Measurements from ENCODE around the gene CDK5RAP3.

GRCh38 chr17:47968836-47969235 is 2.1 kb upstream of the CDK5RAP3 start:
- TF ChIP-seq POLR2A (IDR thresholded peaks at IDR 0.05) (no peak), CTCF (IDR thresholded peaks at IDR 0.05) (no peak)

Measured in lower leg skin (tissue), 3 donors.